ENCODE data around the gene MBD5.

The MBD5 gene

DNA sequence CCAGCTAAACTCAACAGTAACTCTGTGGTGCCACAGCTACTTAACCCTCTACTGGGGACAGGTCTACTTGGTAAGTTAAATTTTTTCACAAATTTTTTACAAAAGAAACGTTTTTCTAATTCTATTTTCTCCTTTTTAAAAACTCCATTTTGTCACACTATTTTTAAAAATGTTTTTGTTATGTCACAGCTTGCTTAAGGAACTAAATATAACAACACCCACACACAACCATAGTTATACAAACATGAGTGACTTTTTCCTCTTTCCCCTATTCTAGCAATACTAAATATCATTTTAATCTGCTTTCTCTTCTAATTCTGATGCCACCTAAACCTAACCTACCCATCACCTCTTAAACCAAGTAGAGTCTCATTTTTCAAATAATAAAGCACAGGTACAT, 463.2 kb downstream of the MBD5 start:
- DNase-seq = no peak

DNA sequence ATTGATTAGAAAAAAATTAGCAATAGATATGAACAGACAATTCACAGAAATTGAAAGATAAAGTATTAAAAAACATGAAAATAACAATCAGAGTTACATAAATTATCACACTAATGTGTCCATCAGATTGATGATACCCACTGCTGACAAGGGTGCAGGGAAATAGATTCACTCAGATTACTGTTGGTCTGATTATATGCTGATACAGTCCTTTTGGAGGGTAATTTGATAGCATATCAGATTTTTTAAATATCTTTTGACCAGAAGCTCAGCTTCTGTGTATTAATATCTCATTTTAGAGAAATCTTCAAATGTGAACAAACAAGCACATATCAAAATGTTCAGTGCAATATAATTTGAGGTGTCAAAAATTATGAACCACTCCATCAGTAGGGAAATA, 465.8 kb downstream of the MBD5 start:
- no peak for DNase-seq

DNA sequence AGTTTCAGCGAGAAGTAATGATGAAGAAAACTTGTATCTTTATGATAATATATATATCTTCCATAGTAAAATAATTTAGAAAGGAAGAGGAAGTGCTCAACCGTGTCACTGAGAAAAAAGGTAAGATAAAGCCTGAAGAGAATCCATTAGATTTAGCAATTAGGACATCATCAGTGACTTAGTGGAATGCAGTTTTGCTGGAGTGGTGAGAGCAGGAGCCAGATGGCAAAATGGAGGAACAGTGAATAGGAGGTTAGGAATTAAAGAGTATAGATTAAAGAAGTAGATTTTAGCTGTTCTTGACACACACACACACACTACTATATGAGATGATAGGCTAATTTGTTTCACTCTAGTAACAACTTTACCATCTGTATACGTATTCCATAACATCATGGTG, 466.5 kb downstream of the MBD5 start:
- DNase-seq = no peak

DNA sequence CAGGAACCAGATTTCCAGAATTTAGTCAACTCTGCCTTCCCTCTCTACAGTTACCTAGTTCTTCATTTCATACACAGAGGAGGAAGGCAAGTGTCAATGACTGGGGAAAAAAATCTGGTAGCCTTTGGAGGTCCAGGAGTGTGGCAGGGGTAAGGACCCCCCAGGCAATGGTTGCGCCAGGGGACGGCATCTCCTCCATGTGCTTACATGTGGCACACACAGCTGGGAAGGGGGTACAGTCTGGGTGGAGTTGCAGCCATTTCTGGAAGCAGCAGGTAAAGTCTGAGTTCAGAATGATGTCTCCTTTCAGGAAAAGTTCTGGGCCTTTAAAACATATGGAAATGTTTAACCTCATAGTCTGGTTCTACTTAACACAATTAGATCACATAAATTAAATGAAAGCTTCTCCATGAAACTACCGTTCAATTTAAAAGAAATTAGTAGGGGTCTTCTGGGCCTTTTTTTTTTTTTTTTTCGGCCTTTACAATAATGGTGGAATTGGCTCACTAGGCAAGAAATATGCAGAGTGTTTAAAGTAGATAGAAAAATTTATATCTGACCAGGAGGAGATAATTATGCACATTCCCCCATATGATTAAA, 470.0 kb downstream of the MBD5 start:
- DNase-seq = no peak

GRCh38 chr2:148493822-148494563, 473.1 kb downstream of the MBD5 start:
- DNase-seq = no peak

- DNase-seq = no peak
Observed at GRCh38 chr2:148495586-148495985, 474.7 kb downstream of the MBD5 start.

DNA sequence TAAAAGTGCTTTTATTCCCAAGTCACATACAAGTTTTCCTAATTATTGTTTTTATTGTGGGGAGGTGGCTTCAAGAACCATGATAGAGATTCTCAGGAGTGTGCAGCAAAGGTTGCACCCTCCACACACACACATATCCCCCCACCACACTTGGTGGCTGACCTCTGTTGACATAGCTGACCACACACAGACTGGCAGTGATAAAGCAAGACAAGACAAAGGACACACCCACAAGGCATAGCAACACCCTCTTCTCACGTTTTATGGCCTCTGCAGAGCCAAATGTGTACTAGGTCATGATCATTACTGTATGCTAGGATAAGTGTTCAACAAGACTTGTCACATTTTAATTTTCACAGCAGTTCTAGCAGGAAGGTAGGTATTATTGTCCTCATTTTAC, 480.7 kb downstream of the MBD5 start:
- DNase-seq = no peak

- no peak for DNase-seq
Observed at GRCh38 chr2:148503516-148503915, 482.6 kb downstream of the MBD5 start.

- no peak for DNase-seq
Observed at GRCh38 chr2:148507970-148508369, 487.1 kb downstream of the MBD5 start.

DNA sequence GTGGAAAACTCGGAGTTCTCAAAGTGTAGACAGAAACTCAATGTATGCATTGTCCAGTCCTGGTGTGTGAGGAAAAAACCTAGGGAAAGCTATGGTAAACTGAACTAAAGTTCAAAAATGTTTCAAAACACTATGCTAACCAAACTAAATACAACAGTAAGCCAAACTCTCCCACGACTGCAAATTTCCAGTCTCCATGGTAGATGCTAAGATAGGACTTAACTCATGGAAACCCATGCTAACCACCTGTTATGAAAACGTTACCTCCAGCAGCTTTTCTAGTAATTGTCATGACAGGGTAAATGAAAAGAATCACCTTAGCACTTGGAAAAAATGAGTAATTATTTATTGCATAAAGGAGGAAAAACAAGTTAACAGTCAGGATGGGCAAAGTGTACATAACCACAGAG, 488.0 kb downstream of the MBD5 start:
- DNase-seq = no peak

GRCh38 chr2:148509288-148509902, 488.5 kb downstream of the MBD5 start:
- DNase-seq = peak; percentile 81 to 85

DNA sequence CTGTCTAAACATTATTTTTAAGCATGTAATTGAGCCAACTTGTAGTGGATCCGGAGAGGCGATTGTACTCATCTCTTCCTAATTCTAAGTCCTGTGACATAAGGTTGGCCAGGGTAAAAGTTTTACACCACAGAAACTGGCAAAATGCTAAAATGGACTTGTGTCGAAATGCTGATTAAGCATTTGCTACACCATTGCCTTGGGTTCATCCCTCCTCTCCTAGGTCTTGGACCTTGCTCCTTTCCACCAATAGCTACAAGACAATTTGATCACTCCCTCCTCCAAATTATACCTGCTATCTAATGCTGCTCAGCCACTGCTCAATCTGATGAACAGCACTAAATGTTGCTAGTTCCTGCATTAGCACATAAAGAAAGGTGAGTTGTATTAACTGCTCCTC, 491.0 kb downstream of the MBD5 start:
- no peak for DNase-seq

DNA sequence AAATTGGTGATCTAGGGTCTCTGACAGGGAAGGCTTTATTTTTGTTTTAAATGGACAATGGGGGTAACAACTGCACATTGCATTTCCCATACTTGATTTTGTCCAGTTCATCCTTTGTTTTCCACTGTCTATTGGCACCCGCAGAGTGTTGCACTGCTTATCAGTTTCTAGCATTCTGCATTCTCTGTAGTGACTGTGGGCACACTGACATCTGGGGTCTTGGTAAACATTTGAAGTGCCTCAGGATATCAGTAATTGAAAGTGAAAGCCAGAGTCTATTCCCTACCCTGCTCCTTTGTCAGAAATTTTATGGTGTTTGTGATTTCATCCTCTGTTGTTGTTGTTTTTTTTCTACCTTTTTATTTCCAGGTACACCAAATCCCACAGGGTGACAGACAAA, 491.6 kb downstream of the MBD5 start:
- DNase-seq = no peak

- no peak for DNase-seq
Observed at GRCh38 chr2:148513427-148513826, 492.5 kb downstream of the MBD5 start.

- no peak for DNase-seq
Observed at GRCh38 chr2:148515120-148515519, 494.2 kb downstream of the MBD5 start.

- DNase-seq = no peak
Observed at GRCh38 chr2:148515976-148516375, 495.1 kb downstream of the MBD5 start.

- DNase-seq = no peak
Observed at GRCh38 chr2:148517296-148517695, 496.4 kb downstream of the MBD5 start.

- DNase-seq = no peak
Observed at GRCh38 chr2:148517822-148518221, 496.9 kb downstream of the MBD5 start.

DNA sequence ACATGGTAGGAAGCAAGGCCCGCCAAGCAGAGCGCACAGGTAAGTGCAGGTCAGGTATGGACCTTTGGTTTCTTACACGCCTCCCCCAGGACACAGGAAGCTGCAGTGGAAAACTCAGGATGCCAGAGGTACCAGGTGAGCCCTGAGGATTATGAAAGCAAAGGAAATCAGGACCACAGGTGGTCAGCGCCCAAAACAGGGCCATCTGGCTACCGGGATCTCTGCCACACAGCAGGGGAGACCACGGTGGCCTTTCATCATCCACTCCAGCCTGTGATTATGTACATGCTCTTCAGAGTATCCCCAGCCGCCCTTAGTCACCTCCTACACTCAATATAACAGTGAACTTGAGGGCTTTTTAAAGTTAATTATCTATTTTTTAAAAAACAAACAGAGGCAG, 498.1 kb downstream of the MBD5 start:
- DNase-seq = no peak

DNA sequence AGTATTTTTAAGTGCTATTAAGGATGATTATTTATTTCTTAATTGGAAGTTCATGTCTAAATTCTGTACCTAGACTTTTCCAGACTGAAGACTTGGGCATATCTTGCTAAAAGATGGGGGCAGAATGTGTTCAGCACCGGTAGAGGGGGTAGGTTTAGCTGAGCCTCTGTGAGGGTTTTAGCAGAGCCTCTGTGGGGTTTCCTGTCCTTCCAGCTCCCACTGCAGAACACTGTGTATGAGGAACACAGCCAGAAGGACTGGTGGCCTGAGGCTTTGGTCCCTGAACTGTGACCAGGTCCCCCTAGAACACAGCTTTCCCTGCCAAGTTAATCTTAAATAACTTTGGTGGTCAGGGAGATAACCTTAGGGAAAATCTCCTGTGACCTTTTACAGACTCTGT, 500.3 kb downstream of the MBD5 start:
- DNase-seq = no peak

DNA sequence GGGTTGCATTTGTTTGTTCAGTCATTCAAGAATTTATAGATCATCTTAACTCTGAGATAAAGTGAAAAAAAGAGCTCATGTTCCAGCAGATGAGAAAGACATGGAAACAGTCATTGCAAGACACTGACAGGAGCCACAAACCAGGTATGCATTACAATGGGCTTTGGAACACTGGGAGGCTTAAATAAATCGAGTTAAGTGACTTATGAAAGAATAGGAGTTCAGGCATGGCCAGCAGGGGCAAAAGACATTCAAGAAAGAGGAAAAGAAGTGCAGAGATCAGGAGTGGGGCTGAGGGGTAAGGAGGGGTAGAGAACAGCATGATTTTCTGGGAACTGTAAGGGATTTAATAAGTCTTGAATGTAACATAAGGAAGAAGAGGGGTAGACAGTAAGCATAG, 502.4 kb downstream of the MBD5 start:
- no peak for DNase-seq

DNA sequence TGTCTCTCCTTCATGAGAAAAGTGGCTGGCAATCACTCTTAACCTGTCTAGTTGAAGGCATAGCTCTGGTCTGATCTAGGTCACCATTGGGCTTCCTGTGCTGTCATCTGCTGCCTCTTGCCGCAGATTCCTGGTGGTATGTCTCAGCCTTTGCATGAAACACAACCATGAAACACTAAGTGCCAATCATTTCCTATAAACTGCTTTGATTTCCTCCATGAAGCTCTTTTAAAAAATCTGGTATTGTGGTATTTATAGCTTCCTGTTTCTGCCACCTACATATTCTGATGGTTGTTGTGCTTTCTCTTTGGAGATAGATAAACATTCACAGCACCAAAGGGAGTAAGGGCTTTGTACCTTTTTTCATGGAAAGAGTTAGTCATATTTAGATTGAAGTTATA, 503.6 kb downstream of the MBD5 start:
- peak; percentile 47 to 69 for DNase-seq

GRCh38 chr2:148525130-148525529, 504.2 kb downstream of the MBD5 start:
- no peak for DNase-seq

- no peak for DNase-seq
Observed at GRCh38 chr2:148526509-148527346, 505.8 kb downstream of the MBD5 start.

Measured in CD4-positive, alpha-beta T cell treated with Interleukin-1 beta for 1 hour (primary cell).